HepG2 (cell line): ENCODE results near the gene SAPCD1. TPM values are rescaled to one million over a fixed set of nuclear protein-coding genes. Genes with fewer than 3 reads are reported as not detected.
A peak's percentile ranks its signal among the peaks of the same experiment; 100 is the strongest.

ENCODE experiments used
- ARNTL ChIP-seq: sonication (generic); formaldehyde crosslinking; IDR thresholded peaks from 2 replicates; pipeline ENCODE4 v1.4.0; 2020; ENCODE audit warnings: mild to moderate bottlenecking, missing genetic modification reagents
- ETV5 ChIP-seq: IDR thresholded peaks from 2 replicates; pipeline ENCODE4 v1.6.1; 2018; ENCODE audit warnings: missing biosample characterization, missing genetic modification reagents, inconsistent platforms, borderline replicate concordance
- KLF11 ChIP-seq: IDR thresholded peaks from 2 replicates; pipeline ENCODE4 v1.6.1; 2016; ENCODE audit warnings: missing compliant biosample characterization
- KLF16 ChIP-seq, 2 experiments: sonication (generic) in 1 of 2; formaldehyde crosslinking in 1 of 2; IDR thresholded peaks; 2 replicates each; pipeline versions ENCODE4 v1.6.1 to v1.8.0; 2016 to 2023; ENCODE audit warnings: missing genetic modification reagents in 2 of 2, missing compliant biosample characterization in 1 of 2
- MEIS1 ChIP-seq: sonication (generic); formaldehyde crosslinking; IDR thresholded peaks from 2 replicates; pipeline ENCODE4 v1.9.0; 2021; ENCODE audit warnings: mild to moderate bottlenecking, missing genetic modification reagents, moderate library complexity, borderline replicate concordance
- MXD4 ChIP-seq: IDR thresholded peaks from 2 replicates; pipeline ENCODE4 v1.6.1; 2016; ENCODE audit warnings: mild to moderate bottlenecking, missing biosample characterization, missing genetic modification reagents
- NFAT5 ChIP-seq: sonication (generic); formaldehyde crosslinking; IDR thresholded peaks from 2 replicates; pipeline ENCODE4 v1.4.0; 2020; ENCODE audit warnings: missing genetic modification reagents
- PBX3 ChIP-seq: sonication (generic); formaldehyde crosslinking; IDR thresholded peaks from 2 replicates; pipeline ENCODE4 v1.8.1; 2023; ENCODE audit warnings: missing genetic modification reagents, inconsistent platforms, borderline replicate concordance
- TAF1 ChIP-seq: sonication (generic); formaldehyde crosslinking; IDR thresholded peaks from 2 replicates; pipeline ENCODE4 v1.4.0; 2020; ENCODE audit warnings: missing genetic modification reagents
- ZC3H13 ChIP-seq: sonication (generic); formaldehyde crosslinking; IDR thresholded peaks from 2 replicates; pipeline ENCODE4 v1.8.1; 2023; ENCODE audit warnings: mild to moderate bottlenecking, missing genetic modification reagents, moderate library complexity
- ZFY ChIP-seq: sonication (generic); formaldehyde crosslinking; IDR thresholded peaks from 2 replicates; pipeline ENCODE4 v1.4.0; 2020; ENCODE audit warnings: missing genetic modification reagents
- ZNF235 ChIP-seq: sonication (generic); formaldehyde crosslinking; IDR thresholded peaks from 2 replicates; pipeline ENCODE4 v1.8.1; 2023; ENCODE audit warnings: mild to moderate bottlenecking, missing genetic modification reagents, borderline replicate concordance
- ZNF280D ChIP-seq: sonication (generic); formaldehyde crosslinking; IDR thresholded peaks from 2 replicates; pipeline ENCODE4 v1.5.1; 2020; ENCODE audit warnings: mild to moderate bottlenecking, missing genetic modification reagents
- ZNF317 ChIP-seq: sonication (generic); formaldehyde crosslinking; IDR thresholded peaks from 2 replicates; pipeline ENCODE4 v1.5.0; 2020; ENCODE audit warnings: mild to moderate bottlenecking, missing genetic modification reagents
- ZNF652 ChIP-seq: IDR thresholded peaks from 2 replicates; pipeline ENCODE4 v1.6.1; 2016; ENCODE audit warnings: low read depth, borderline replicate concordance
- ZNF691 ChIP-seq: sonication (generic); formaldehyde crosslinking; IDR thresholded peaks from 2 replicates; pipeline ENCODE4 v1.4.0; 2020; ENCODE audit warnings: missing genetic modification reagents, low read depth, mild to moderate bottlenecking, borderline replicate concordance
- ZNF75D ChIP-seq: sonication (generic); formaldehyde crosslinking; IDR thresholded peaks from 2 replicates; pipeline ENCODE4 v1.8.1; 2023; ENCODE audit warnings: missing genetic modification reagents, mild to moderate bottlenecking, borderline replicate concordance
- ZNF883 ChIP-seq: sonication (generic); formaldehyde crosslinking; IDR thresholded peaks from 2 replicates; pipeline ENCODE4 v1.5.1; 2020; ENCODE audit warnings: mild to moderate bottlenecking, missing genetic modification reagents; ENCODE audit errors: not compliant biosample characterization
- polyA plus RNA-seq, 8 experiments: library from polyadenylated mRNA; depleted of rRNA in 3 of 8; stranded (reverse) in 7 of 8; unstranded in 1 of 8; fragments of >200 nt; fragmentation: Illumina TruSeq in 4 of 8; extraction: Trizol in 4 of 8; gene quantifications; 2 replicates each; pipeline versions ENCODE4 v1.2.1 to v1.2.3, GENCODE V29; 2011 to 2016; ENCODE audit warnings: low read depth in 4 of 8, missing spikeins in 1 of 8, mixed read lengths in 1 of 8; ENCODE audit not compliant: insufficient read depth in 1 of 8
- total RNA-seq, 5 experiments: library from RNA; depleted of rRNA; stranded (reverse); fragments of >200 nt; fragmentation: Illumina TruSeq; extraction: Trizol; gene quantifications; 2 replicates each; pipeline ENCODE4 v1.2.3, GENCODE V29; 2016; ENCODE audit warnings: low read depth in 1 of 5

The SAPCD1 gene
- total and polyA plus RNA-seq, 2 of the 13 experiments (the other 11 are each of a cell fraction or from before 2014, with no cell fraction given) = 2.5 to 3.9 TPM

DNA sequence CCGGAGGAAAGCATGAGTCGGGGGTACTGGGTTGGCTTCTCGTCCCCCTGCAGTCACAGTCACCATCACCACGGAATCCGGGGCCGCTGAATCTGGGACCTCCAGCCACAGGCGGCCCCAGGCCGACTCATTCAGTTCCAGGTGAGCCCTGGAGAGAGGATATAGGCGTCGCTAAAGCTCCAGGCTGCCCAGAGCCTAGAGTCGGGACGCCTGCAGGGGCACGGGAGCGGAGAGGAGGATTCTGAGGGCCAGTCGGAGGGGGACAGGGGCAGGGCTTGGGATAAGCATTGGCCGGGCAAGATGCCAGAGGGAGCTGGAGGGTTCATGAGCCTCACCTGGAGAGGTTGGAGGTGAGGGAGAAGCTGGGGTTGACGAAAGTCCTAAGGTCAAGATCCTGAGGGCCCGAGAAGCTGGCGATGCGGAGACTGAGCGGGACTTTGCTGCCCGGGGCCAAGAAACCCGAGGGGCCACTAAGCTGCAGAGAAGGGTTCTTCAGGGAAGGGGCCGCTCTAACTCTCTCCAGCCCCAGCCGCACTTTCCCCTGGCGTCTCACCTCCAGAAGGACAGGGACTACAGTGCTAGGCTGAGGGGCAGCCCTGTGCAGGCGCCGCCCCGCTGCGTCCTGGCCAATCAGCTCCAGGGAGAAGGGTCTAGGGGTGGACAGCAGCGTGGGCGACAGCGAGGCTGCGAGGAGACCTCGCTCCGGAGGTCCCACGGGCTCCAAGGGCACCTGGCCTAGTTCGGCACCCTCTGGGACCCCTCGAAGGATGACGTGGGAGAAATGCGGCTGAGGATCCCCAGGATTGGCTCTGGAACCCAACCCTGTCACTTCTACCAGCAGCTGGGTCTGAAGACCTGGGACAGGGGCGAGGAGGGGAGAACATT lies 3.7 kb downstream of the SAPCD1 start (continued):
- TF ChIP-seq PBX3 (CRISPR knock-in tag) (no peak), ZNF691 (CRISPR knock-in tag) (peak; percentile 49; the same call in 1 of the 2 replicates), ZNF652 (no peak), ZNF235 (CRISPR knock-in tag) (peak; percentile 92; the same call in 1 of the 2 replicates), ETV5 (CRISPR knock-in tag) (peak; percentile 44; the same call in 1 of the 2 replicates), ZC3H13 (CRISPR knock-in tag) (0 out of 2 replicates have a peak, but pooled peaks have one; percentile 40), ZNF75D (CRISPR knock-in tag) (no peak), NFAT5 (CRISPR knock-in tag) (peak; percentile 76), ZFY (no peak), TAF1 (CRISPR knock-in tag) (peak; percentile 69), KLF11 (CRISPR knock-in tag) (0 out of 2 replicates have a peak, but pooled peaks have one; percentile 33), ARNTL (no peak), MEIS1 (no peak), ZNF317 (CRISPR knock-in tag) (peak; percentile 61; the same call in 1 of the 2 replicates), ZNF883 (CRISPR knock-in tag) (peak; percentile 94), KLF16 (CRISPR knock-in tag; IDR thresholded peaks at IDR 0.05) (peak in 1 of 2 experiments; percentile 33; a peak in 1 of 4 replicates), ZNF280D (no peak), MXD4 (peak; percentile 82)
